Memory B cell (primary cell): ENCODE data around the gene ACO2.
"Not testable (repeated sequence)": the region's sequence is repeated elsewhere in the genome, so short reads cannot be mapped to it uniquely, and the experiment has no call there.

Experiments used
- ATAC-seq: fragments of 150-1000 bp; cut with Tn5 transposase; 2 replicates; pipeline ENCODE4 v1.10.0; 2021; ENCODE audit warnings: low read depth, mild to moderate bottlenecking, moderate library complexity
- DNase-seq, 2 donors: peaks; one replicate each; pipeline ENCODE4 v3.0.0; 2022; ENCODE audit warnings: low spot score in 2 of 2
- H3K27ac Mint-ChIP-seq: one replicate; pipeline ENCODE4 v1.8.0; 2022; ENCODE audit warnings: mild to moderate bottlenecking, moderate library complexity, mixed read lengths
- H3K27me3 Mint-ChIP-seq: one replicate; pipeline ENCODE4 v1.8.0; 2022; ENCODE audit warnings: mixed read lengths
- H3K36me3 Mint-ChIP-seq: one replicate; pipeline ENCODE4 v1.8.0; 2022; ENCODE audit warnings: mild to moderate bottlenecking, mixed read lengths
- H3K4me1 Mint-ChIP-seq: one replicate; pipeline ENCODE4 v1.8.0; 2022; ENCODE audit warnings: mixed read lengths
- H3K4me3 Mint-ChIP-seq: one replicate; pipeline ENCODE4 v1.8.0; 2022; ENCODE audit warnings: mild to moderate bottlenecking, moderate library complexity, mixed read lengths
- H3K9me3 Mint-ChIP-seq: one replicate; pipeline ENCODE4 v1.8.0; 2022; ENCODE audit warnings: mixed read lengths

ACO2 gene

GRCh38 chr22:41468381-41469217 lies at the start of gene ACO2, which contains the start of gene PHF5A:
Gene ACO2 (plus strand): TSS chr22:41469117. CDS start chr22:41469147, 30 bp downstream.
Gene PHF5A (minus strand): TSS chr22:41468692. CDS start chr22:41468653, 39 bp downstream.
- Mint-ChIP-seq H3K36me3 (peaks cover 26% of the 10 kb centered on the region), H3K4me3 (peak within 1 kb of the TSS; percentile 89), H3K27ac (peak within 1 kb of the TSS; percentile 99), H3K4me1 (peaks cover 36% of the 10 kb centered on the region), H3K9me3 (no peaks in the 10 kb centered on the region), H3K27me3 (no peaks in the 10 kb centered on the region)
- DNase-seq (peak; percentile 96 to 98), ATAC-seq (peak; percentile 87)

DNA sequence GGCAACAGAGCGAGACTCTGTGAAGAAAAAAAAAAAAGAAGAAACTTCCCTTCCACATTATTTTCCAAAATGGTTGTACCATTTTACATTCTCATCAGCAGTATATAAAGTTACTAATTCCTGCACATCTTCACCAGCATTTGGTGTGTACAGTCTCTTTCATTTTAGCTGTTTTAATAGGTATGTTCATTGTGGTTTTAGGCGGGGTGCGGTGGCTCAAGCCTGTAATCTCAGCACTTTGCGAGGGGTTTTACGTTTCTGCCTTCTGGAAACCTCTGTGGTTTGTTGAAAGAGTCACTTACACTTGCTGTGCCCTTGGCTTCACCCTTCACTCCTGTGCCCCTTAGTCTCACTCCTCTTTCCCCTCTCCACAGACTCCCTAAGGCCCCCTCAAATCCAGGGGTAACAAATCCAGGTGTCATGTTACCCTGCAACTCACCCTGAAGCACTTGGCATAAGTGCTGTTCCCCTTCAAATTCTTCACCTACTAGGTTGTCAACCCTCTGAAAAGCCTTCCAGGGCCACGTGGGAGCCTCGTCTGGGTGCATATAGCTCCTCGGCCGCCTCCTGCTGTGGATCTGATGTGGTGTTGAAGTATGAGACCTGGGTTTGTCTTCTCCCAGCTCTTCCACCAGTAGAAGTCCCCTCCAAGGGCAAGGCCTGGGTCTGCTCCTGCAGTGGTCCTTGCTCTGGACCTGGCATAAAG lies 43.1 kb upstream of the ACO2 start:
- ATAC-seq (peak; percentile 49), DNase-seq (no peak)
- Mint-ChIP-seq H3K4me3 (peak overlapping the region; percentile 59), H3K4me1 (peaks cover 17% of the 10 kb centered on the region), H3K9me3 (no peaks in the 10 kb centered on the region), H3K27ac (peak overlapping the region; percentile 77), H3K36me3 (peaks cover 11% of the 10 kb centered on the region), H3K27me3 (no peaks in the 10 kb centered on the region)

DNA sequence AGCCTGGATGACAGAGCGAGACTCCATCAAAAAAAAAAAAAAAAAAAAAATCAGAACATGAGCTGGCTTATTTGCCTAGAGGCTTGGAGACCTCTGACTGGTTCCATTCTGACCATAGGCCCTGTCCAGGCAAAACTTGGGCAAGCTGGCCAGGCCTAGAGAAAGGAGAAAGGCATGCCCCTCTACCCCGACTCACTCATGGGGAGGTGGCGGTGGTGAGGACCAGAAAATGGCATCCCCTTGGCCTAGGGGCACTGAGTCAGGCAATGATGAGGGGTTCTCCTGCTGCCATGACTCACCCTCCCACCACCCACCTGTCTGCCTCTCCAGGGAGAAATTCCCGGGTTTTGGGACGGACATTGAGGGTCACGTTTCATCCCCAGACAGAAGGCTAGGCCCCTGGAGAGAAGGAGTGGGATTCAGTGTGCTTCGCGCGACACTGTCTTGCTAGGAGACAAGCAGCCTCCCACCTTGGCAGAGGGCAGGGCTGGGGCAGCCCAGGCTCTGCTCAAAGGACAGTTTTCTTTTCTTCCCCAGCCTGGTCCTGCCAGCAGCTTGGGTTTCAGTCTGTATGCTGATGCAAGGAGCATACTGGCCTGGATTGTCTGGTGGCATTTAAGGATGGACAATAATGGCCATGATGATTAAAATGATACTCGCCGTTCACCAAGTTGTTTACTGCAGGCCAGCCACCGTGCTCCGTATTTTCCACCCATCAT lies 39.5 kb upstream of the ACO2 start:
- Mint-ChIP-seq H3K4me1 (peaks cover 22% of the 10 kb centered on the region), H3K27me3 (no peaks in the 10 kb centered on the region), H3K36me3 (peaks cover 19% of the 10 kb centered on the region), H3K9me3 (no peaks in the 10 kb centered on the region), H3K27ac (no peak overlapping the region), H3K4me3 (no peak overlapping the region)
- no peak for DNase-seq
- no peak for ATAC-seq

DNA sequence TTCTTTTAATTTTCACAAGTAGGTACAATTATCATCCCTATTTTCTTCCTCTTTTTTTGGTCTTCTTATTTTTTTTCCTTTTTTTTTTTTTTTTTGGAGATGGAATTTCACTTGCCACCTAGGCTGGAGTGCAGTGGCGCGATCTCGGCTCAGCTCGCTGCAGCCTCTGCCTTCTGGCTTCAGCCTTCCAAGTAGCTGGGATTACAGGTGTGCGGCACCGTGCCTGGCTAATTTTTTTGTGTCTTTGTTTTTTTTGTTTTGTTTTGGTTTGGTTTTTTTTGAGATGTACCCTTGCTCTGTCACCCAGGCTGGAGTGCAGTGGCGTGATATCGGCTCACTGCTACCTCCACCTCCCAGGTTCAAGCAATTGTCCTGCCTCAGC lies 39.0 kb upstream of the ACO2 start:
- DNase-seq (no peak), ATAC-seq (no peak)
- H3K36me3 Mint-ChIP-seq = peaks cover 19% of the 10 kb centered on the region
- H3K27ac Mint-ChIP-seq = no peak overlapping the region
- H3K4me1 Mint-ChIP-seq = peaks cover 24% of the 10 kb centered on the region
- no peaks in the 10 kb centered on the region for H3K27me3 Mint-ChIP-seq
- H3K9me3 Mint-ChIP-seq = no peaks in the 10 kb centered on the region
- no peak overlapping the region for H3K4me3 Mint-ChIP-seq

DNA sequence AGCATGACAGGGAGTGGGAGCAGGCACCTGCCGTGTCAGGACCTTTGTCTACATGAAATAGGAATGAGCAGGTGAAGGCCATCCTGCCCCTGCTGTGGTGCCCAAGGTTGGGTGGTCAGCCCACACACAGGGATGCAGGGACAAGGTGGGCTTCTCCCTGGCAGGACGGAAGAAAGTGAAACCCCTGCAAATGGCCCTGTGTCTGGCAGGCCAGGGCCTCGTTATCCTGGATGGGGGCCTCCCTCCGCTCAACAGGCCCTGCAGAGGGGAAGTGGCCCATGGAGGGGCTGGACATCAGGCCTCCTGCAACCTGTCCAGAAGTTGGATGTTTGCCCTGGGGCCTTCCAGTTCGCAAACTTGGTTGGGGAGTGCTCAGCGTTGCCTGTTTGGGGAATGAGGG lies 37.3 kb upstream of the ACO2 start:
- DNase-seq = no peak
- Mint-ChIP-seq H3K4me1 (peaks cover 16% of the 10 kb centered on the region), H3K36me3 (peaks cover 22% of the 10 kb centered on the region), H3K27me3 (no peaks in the 10 kb centered on the region), H3K4me3 (no peak overlapping the region), H3K27ac (peak overlapping the region; percentile 76), H3K9me3 (no peaks in the 10 kb centered on the region)
- ATAC-seq = no peak

- not testable (repeated sequence) for H3K27ac Mint-ChIP-seq, DNase-seq, H3K27me3 Mint-ChIP-seq, H3K9me3 Mint-ChIP-seq, H3K4me3 Mint-ChIP-seq, ATAC-seq
- Mint-ChIP-seq H3K4me1 (peaks cover 13% of the 10 kb centered on the region), H3K36me3 (peaks cover 21% of the 10 kb centered on the region)
These were observed 35.4 kb upstream of the ACO2 start for GRCh38 chr22:41433480-41433879.

- not testable (repeated sequence) for H3K4me3 Mint-ChIP-seq, H3K27ac Mint-ChIP-seq, ATAC-seq, H3K9me3 Mint-ChIP-seq, DNase-seq, H3K27me3 Mint-ChIP-seq
- H3K4me1 Mint-ChIP-seq = peaks cover 18% of the 10 kb centered on the region
- peaks cover 21% of the 10 kb centered on the region for H3K36me3 Mint-ChIP-seq
These were observed 34.4 kb upstream of the ACO2 start for GRCh38 chr22:41434361-41435003.

DNA sequence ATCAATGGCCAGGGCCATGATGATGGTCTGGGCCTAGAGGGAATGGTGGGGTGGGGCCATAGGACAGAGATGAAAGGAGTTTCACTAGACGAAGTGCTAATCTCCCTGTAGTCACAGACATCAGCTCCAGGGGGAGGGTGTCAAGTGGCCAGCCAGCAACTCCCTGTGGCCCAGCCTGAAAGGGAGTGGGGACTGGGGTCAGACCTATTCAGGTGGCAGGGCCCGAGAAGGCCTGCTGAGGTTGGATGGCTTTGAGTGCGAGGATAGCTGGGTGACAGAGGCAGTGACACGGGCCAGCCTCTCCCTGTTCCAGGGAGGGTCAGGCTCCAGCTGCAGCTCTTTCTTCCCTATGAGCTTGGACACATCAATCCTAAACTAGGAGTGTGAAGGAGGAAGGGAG lies 33.4 kb upstream of the ACO2 start:
- Mint-ChIP-seq H3K9me3 (no peaks in the 10 kb centered on the region), H3K4me3 (no peak overlapping the region), H3K36me3 (peaks cover 21% of the 10 kb centered on the region), H3K4me1 (peaks cover 19% of the 10 kb centered on the region), H3K27ac (peak overlapping the region; percentile 35), H3K27me3 (no peaks in the 10 kb centered on the region)
- no peak for DNase-seq
- ATAC-seq = no peak

- Mint-ChIP-seq H3K4me3 (no peak overlapping the region), H3K36me3 (peaks cover 15% of the 10 kb centered on the region)
- ATAC-seq = no peak
These were observed 32.4 kb upstream of the ACO2 start for GRCh38 chr22:41436322-41437113.

GRCh38 chr22:41437198-41437597 lies 31.7 kb upstream of the ACO2 start:
- H3K4me3 Mint-ChIP-seq = no peak overlapping the region
- DNase-seq (no peak), ATAC-seq (no peak)
- H3K9me3 Mint-ChIP-seq = no peaks in the 10 kb centered on the region
- H3K4me1 Mint-ChIP-seq = peaks cover 14% of the 10 kb centered on the region
- H3K36me3 Mint-ChIP-seq = peaks cover 11% of the 10 kb centered on the region
- no peaks in the 10 kb centered on the region for H3K27me3 Mint-ChIP-seq
- no peak overlapping the region for H3K27ac Mint-ChIP-seq

More at GRCh38 chr22:41436322-41437113, 32.4 kb upstream of the ACO2 start:
- no peak for DNase-seq
- H3K4me1 Mint-ChIP-seq = peaks cover 14% of the 10 kb centered on the region
- no peaks in the 10 kb centered on the region for H3K9me3 Mint-ChIP-seq
- H3K27me3 Mint-ChIP-seq = no peaks in the 10 kb centered on the region
- H3K27ac Mint-ChIP-seq = no peak overlapping the region

- not testable (repeated sequence) for H3K27me3 Mint-ChIP-seq, ATAC-seq, H3K9me3 Mint-ChIP-seq, H3K4me3 Mint-ChIP-seq, H3K27ac Mint-ChIP-seq, DNase-seq
- peaks cover 11% of the 10 kb centered on the region for H3K36me3 Mint-ChIP-seq
- H3K4me1 Mint-ChIP-seq = peaks cover 19% of the 10 kb centered on the region
These were observed 28.4 kb upstream of the ACO2 start for GRCh38 chr22:41440511-41440910.

- ATAC-seq (no peak), DNase-seq (no peak)
- H3K4me3 Mint-ChIP-seq = no peak overlapping the region
- H3K36me3 Mint-ChIP-seq = peaks cover 3% of the 10 kb centered on the region
- H3K27ac Mint-ChIP-seq = no peak overlapping the region
- H3K4me1 Mint-ChIP-seq = peaks cover 21% of the 10 kb centered on the region
- no peaks in the 10 kb centered on the region for H3K9me3 Mint-ChIP-seq
- no peaks in the 10 kb centered on the region for H3K27me3 Mint-ChIP-seq
These were observed 26.6 kb upstream of the ACO2 start for GRCh38 chr22:41442240-41442792.
